CD14-positive monocyte (primary cell): ENCODE measurements around the gene CACNA2D1. TPM values are rescaled to one million over a fixed set of nuclear protein-coding genes. Genes with fewer than 3 reads are reported as not detected.

Experiments
- DNase-seq, 3 donors: peaks; one replicate each; pipeline ENCODE4 v3.0.0-alpha.2; 2011 to 2022
- H2AFZ ChIP-seq: 2 replicates; pipeline ENCODE4 v1.6.0; 2012; ENCODE audit warnings: mild to moderate bottlenecking, low read depth, low read length, inconsistent platforms; ENCODE audit not compliant: insufficient read depth, poor library complexity, severe bottlenecking
- H3K27ac ChIP-seq, 2 donors: 1 replicate in 1 of 2; 2 replicates in 1 of 2; pipeline ENCODE4 v1.5.1; 2012 to 2013; ENCODE audit warnings: low read length in 2 of 2, control low read depth in 1 of 2, inconsistent platforms in 1 of 2, low read depth in 1 of 2, mild to moderate bottlenecking in 1 of 2
- H3K27me3 ChIP-seq, 2 donors: one replicate each; pipeline versions ENCODE4 v1.6.0 to v1.6.1; 2011 to 2013; ENCODE audit warnings: low read length in 2 of 2; ENCODE audit not compliant: control insufficient read depth in 2 of 2, insufficient read depth in 2 of 2
- H3K36me3 ChIP-seq, 2 donors: replicated peaks in 1 of 2; 1 replicate in 1 of 2; 2 replicates in 1 of 2; pipeline versions ENCODE4 v1.5.1 to v1.6.1; 2012 to 2013; ENCODE audit warnings: low read length in 2 of 2, control low read depth in 1 of 2, inconsistent platforms in 1 of 2, mild to moderate bottlenecking in 1 of 2; ENCODE audit not compliant: insufficient read depth in 2 of 2, control insufficient read depth in 1 of 2
- H3K4me1 ChIP-seq, 2 donors: 1 replicate in 1 of 2; 2 replicates in 1 of 2; pipeline versions ENCODE4 v1.5.1 to v1.6.1; 2012 to 2013; ENCODE audit warnings: low read length in 2 of 2, control low read depth in 1 of 2, inconsistent platforms in 1 of 2, mild to moderate bottlenecking in 1 of 2, moderate library complexity in 1 of 2; ENCODE audit not compliant: insufficient read depth in 2 of 2, control insufficient read depth in 1 of 2
- H3K4me2 ChIP-seq: replicated peaks from 2 replicates; pipeline ENCODE3; 2012; ENCODE audit warnings: low read length, moderate library complexity, mild to moderate bottlenecking; ENCODE audit not compliant: poor library complexity, severe bottlenecking; ENCODE audit errors: extremely low read depth
- H3K4me3 ChIP-seq, 3 experiments: fragments of 200-600 bp in 1 of 3; sonication (generic) in 1 of 3; replicated peaks in 1 of 3; 1 replicate in 2 of 3; 2 replicates in 1 of 3; pipeline ENCODE4 v1.5.1; 2011 to 2013; ENCODE audit warnings: low read length in 3 of 3, mild to moderate bottlenecking in 3 of 3, control low read depth in 2 of 3, low read depth in 2 of 3, inconsistent platforms in 1 of 3, moderate library complexity in 1 of 3
- H3K79me2 ChIP-seq: 2 replicates; pipeline ENCODE4 v1.6.0; 2012; ENCODE audit warnings: mild to moderate bottlenecking, control low read depth, inconsistent platforms, low read length, moderate library complexity; ENCODE audit not compliant: insufficient read depth
- H3K9ac ChIP-seq: 2 replicates; pipeline ENCODE4 v1.6.0; 2017; ENCODE audit warnings: low read length, mild to moderate bottlenecking; ENCODE audit not compliant: insufficient read depth, poor library complexity, severe bottlenecking
- H3K9me3 ChIP-seq, 2 donors: replicated peaks in 1 of 2; 1 replicate in 1 of 2; 2 replicates in 1 of 2; pipeline versions ENCODE4 v1.5.1 to v1.6.1; 2012 to 2013; ENCODE audit warnings: low read length in 2 of 2, control low read depth in 1 of 2; ENCODE audit not compliant: control insufficient read depth in 1 of 2, insufficient read depth in 1 of 2
- H4K20me1 ChIP-seq: 2 replicates; pipeline ENCODE4 v1.6.0; 2012; ENCODE audit warnings: mild to moderate bottlenecking, low read length, control low read depth, moderate library complexity; ENCODE audit not compliant: insufficient read depth
- H3K27ac Mint-ChIP-seq, 7 donors: one replicate each; pipeline ENCODE4 v1.8.0; 2020; ENCODE audit warnings: mild to moderate bottlenecking in 7 of 7, mixed read lengths in 7 of 7, moderate library complexity in 6 of 7, inconsistent platforms in 2 of 7
- H3K27me3 Mint-ChIP-seq, 3 donors: one replicate each; pipeline ENCODE4 v1.8.0; 2021 to 2022; ENCODE audit warnings: low read depth in 3 of 3, mild to moderate bottlenecking in 3 of 3, mixed read lengths in 3 of 3, moderate library complexity in 3 of 3, inconsistent platforms in 1 of 3
- H3K36me3 Mint-ChIP-seq, 2 donors: one replicate each; pipeline ENCODE4 v1.8.0; 2020; ENCODE audit warnings: mixed read lengths in 2 of 2, inconsistent platforms in 1 of 2, mild to moderate bottlenecking in 1 of 2
- H3K4me1 Mint-ChIP-seq: one replicate; pipeline ENCODE4 v1.8.0; 2020; ENCODE audit warnings: mild to moderate bottlenecking, mixed read lengths
- H3K4me3 Mint-ChIP-seq, 2 donors: one replicate each; pipeline ENCODE4 v1.8.0; 2020; ENCODE audit warnings: mild to moderate bottlenecking in 2 of 2, mixed read lengths in 2 of 2, moderate library complexity in 1 of 2
- H3K9me3 Mint-ChIP-seq, 7 donors: one replicate each; pipeline ENCODE4 v1.8.0; 2020 to 2022; ENCODE audit warnings: mixed read lengths in 7 of 7, mild to moderate bottlenecking in 6 of 7, moderate library complexity in 6 of 7, inconsistent platforms in 2 of 7
- CTCF ChIP-seq: fragments of 200-600 bp; IDR thresholded peaks from one replicate; pipeline ENCODE4 v1.8.0; 2022; ENCODE audit warnings: antibody characterized with exemption, mild to moderate bottlenecking
- WGBS: methylation state at CpG from one replicate; pipeline ENCODE4 v1.1.5; 2013; ENCODE audit warnings: missing lambda C conversion rate; ENCODE audit not compliant: insufficient coverage; 5-methylcytosine and 5-hydroxymethylcytosine counted together
- intact Hi-C, 2 donors: fragments of 100-400 bp; cut with micrococcal nuclease; formaldehyde crosslinking; loops; one replicate each; pipeline versions ENCODE4 v1.15.0 to v1.15.1; 2023
- polyA plus RNA-seq, 3 donors: library from polyadenylated mRNA; depleted of rRNA in 1 of 3; unstranded in 2 of 3; stranded (reverse) in 1 of 3; fragments of 300-500 nt in 2 of 3; fragments of >200 nt in 1 of 3; fragmentation: Illumina TruSeq in 2 of 3; gene quantifications; 1 replicate in 2 of 3; 2 replicates in 1 of 3; pipeline ENCODE4 v1.2.3, GENCODE V29; 2012 to 2021

Gene CACNA2D1
- polyA plus RNA-seq, 3 donors, result 0.02 TPM; not detected in 2

GRCh38 chr7:82078807-82079206 lies 364.8 kb downstream of the CACNA2D1 start:
- Histone ChIP-seq H3K4me1 (no peaks in the 10 kb centered on the region), H3K4me2 (no peak overlapping the region), H3K79me2 (no peaks in the 10 kb centered on the region), H3K4me3 (no peak overlapping the region), H2AFZ (no peak overlapping the region), H3K27me3 (no peaks in the 10 kb centered on the region), H3K36me3 (no peaks in the 10 kb centered on the region), H3K9ac (no peak overlapping the region), H3K9me3 (no peaks in the 10 kb centered on the region), H4K20me1 (no peaks in the 10 kb centered on the region), H3K27ac (no peak overlapping the region)
- Mint-ChIP-seq H3K9me3 (peaks cover 0 to 1% (median 0%) of the 10 kb centered on the region in 7 donors), H3K4me1 (no peaks in the 10 kb centered on the region), H3K4me3 (no peak overlapping the region), H3K27me3 (peaks cover 0 to 3% (median 0%) of the 10 kb centered on the region in 3 donors), H3K27ac (no peak overlapping the region), H3K36me3 (no peaks in the 10 kb centered on the region)
- intact Hi-C loops, result no loop called here
- no peak for TF ChIP-seq CTCF
- no CpG with 5 or more reads among the region's 2 CpGs for WGBS
- no peak for DNase-seq

- peaks cover 0 to 2% (median 0%) of the 10 kb centered on the region in 3 donors for H3K27me3 Mint-ChIP-seq
- no peak overlapping the region for H3K4me3 Mint-ChIP-seq
- Histone ChIP-seq H4K20me1 (no peaks in the 10 kb centered on the region), H3K4me1 (no peaks in the 10 kb centered on the region), H3K9me3 (no peaks in the 10 kb centered on the region), H3K27me3 (no peaks in the 10 kb centered on the region), H3K36me3 (no peaks in the 10 kb centered on the region), H3K9ac (no peak overlapping the region), H3K79me2 (no peaks in the 10 kb centered on the region), H3K27ac (no peak overlapping the region), H3K4me2 (no peak overlapping the region), H2AFZ (no peak overlapping the region), H3K4me3 (no peak overlapping the region)
- DNase-seq, result no peak
- no peaks in the 10 kb centered on the region for H3K4me1 Mint-ChIP-seq
- no CpG with 5 or more reads among the region's 2 CpGs for WGBS
- no peak for TF ChIP-seq CTCF
- intact Hi-C loops, result no loop called here
- no peaks in the 10 kb centered on the region for H3K36me3 Mint-ChIP-seq
- no peak overlapping the region for H3K27ac Mint-ChIP-seq
- H3K9me3 Mint-ChIP-seq, result peaks cover 0 to 1% (median 0%) of the 10 kb centered on the region in 7 donors
Measured at GRCh38 chr7:82071468-82071867, 372.1 kb downstream of the CACNA2D1 start.
